GM19239 (cell line): ENCODE data around the gene LONP2.
"Not testable (repeated sequence)": the region's sequence is repeated elsewhere in the genome, so short reads cannot be mapped to it uniquely, and the experiment has no call there.

Experiments used
- DNase-seq: peaks from one replicate; pipeline ENCODE4 v3.0.0; 2011; ENCODE audit warnings: low spot score; ENCODE audit not compliant: insufficient read length
- FAIRE-seq: peaks from 2 replicates; lab custom pipeline; 2011; peaks lifted over from hg19 to GRCh38; lab: Jason Lieb, UNC

The LONP2 gene

GRCh38 chr16:48326915-48327314 is 82.8 kb downstream of the LONP2 start:
- no peak for FAIRE-seq
- DNase-seq, result no peak

- FAIRE-seq (no peak), DNase-seq (no peak)
Measured at GRCh38 chr16:48329138-48329537, 85.0 kb downstream of the LONP2 start.

GRCh38 chr16:48330189-48330840 is 86.2 kb downstream of the LONP2 start:
- DNase-seq (no peak), FAIRE-seq (no peak)

- FAIRE-seq, result no peak
- DNase-seq, result no peak
Measured at GRCh38 chr16:48330841-48331192, 86.7 kb downstream of the LONP2 start.

GRCh38 chr16:48332978-48333377 is 88.9 kb downstream of the LONP2 start:
- no peak for FAIRE-seq
- DNase-seq, result no peak

- FAIRE-seq (no peak), DNase-seq (no peak)
Measured at GRCh38 chr16:48334325-48334724, 90.2 kb downstream of the LONP2 start.

- no peak for DNase-seq
- no peak for FAIRE-seq
Measured at GRCh38 chr16:48335961-48336360, 91.9 kb downstream of the LONP2 start.

GRCh38 chr16:48340054-48340453 is 96.0 kb downstream of the LONP2 start:
- no peak for DNase-seq
- no peak for FAIRE-seq

GRCh38 chr16:48342591-48342990 is 98.5 kb downstream of the LONP2 start:
- FAIRE-seq, result no peak
- no peak for DNase-seq

GRCh38 chr16:48347191-48347865 is 103.2 kb downstream of the LONP2 start:
- no peak for FAIRE-seq
- no peak for DNase-seq

- FAIRE-seq (no peak), DNase-seq (no peak)
Measured at GRCh38 chr16:48347980-48348379, 103.9 kb downstream of the LONP2 start.

GRCh38 chr16:48350736-48351135 is 106.6 kb downstream of the LONP2 start:
- DNase-seq (no peak), FAIRE-seq (no peak)

GRCh38 chr16:48352648-48353390 is 108.7 kb downstream of the LONP2 start:
- no peak for FAIRE-seq

GRCh38 chr16:48353565-48354163 is 109.6 kb downstream of the LONP2 start:
- peak; percentile 81 for FAIRE-seq
- peak; percentile 50 for DNase-seq

More at GRCh38 chr16:48352648-48353390, 108.7 kb downstream of the LONP2 start:
- DNase-seq, result no peak

- DNase-seq, FAIRE-seq: not testable (repeated sequence)
Measured at GRCh38 chr16:48354385-48354784, 110.3 kb downstream of the LONP2 start.

GRCh38 chr16:48354877-48355855 is 111.1 kb downstream of the LONP2 start:
- FAIRE-seq (no peak), DNase-seq (no peak)

GRCh38 chr16:48356633-48357376 is 112.7 kb downstream of the LONP2 start:
- no peak for FAIRE-seq

GRCh38 chr16:48358419-48358818 is 114.3 kb downstream of the LONP2 start:
- DNase-seq (no peak), FAIRE-seq (no peak)

More at GRCh38 chr16:48356633-48357376, 112.7 kb downstream of the LONP2 start:
- DNase-seq, result no peak

GRCh38 chr16:48359983-48360382 is 115.9 kb downstream of the LONP2 start:
- FAIRE-seq (no peak), DNase-seq (no peak)
